ENCODE results near the gene TMEM184A.

DNA sequence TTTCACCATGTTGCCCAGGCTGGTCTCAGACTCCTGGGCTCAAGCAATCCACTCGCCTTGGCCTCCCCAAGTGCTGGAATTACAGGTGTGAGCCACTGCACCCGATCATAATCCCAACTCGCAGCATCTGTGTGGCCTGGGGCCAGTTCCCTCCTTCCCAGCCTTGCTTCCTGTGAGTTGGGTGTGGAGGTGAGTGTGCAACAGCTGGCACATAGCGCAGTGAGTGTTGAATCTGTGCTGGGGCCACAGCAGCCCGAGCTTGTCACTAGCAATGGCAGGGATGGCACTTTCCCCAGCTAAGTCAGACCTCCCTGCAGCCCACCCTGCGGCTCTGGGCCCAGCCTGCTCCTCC, 12.2 kb downstream of the TMEM184A start:
- TF ChIP-seq, protein P1, sequence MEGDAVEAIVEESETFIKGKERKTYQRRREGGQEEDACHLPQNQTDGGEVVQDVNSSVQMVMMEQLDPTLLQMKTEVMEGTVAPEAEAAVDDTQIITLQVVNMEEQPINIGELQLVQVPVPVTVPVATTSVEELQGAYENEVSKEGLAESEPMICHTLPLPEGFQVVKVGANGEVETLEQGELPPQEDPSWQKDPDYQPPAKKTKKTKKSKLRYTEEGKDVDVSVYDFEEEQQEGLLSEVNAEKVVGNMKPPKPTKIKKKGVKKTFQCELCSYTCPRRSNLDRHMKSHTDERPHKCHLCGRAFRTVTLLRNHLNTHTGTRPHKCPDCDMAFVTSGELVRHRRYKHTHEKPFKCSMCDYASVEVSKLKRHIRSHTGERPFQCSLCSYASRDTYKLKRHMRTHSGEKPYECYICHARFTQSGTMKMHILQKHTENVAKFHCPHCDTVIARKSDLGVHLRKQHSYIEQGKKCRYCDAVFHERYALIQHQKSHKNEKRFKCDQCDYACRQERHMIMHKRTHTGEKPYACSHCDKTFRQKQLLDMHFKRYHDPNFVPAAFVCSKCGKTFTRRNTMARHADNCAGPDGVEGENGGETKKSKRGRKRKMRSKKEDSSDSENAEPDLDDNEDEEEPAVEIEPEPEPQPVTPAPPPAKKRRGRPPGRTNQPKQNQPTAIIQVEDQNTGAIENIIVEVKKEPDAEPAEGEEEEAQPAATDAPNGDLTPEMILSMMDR (IDR thresholded peaks at IDR 0.05), result no peak
- no peak for TF ChIP-seq POLR2A (IDR thresholded peaks at IDR 0.05)
- TF ChIP-seq EP300 (IDR thresholded peaks at IDR 0.05), result no peak
